ENCODE data around the gene HTRA3. TPM values are rescaled to one million over a fixed set of nuclear protein-coding genes. Genes with fewer than 3 reads are reported as not detected.

HTRA3 gene
- total RNA-seq, 1 donor from 2014 or later, result not detected

DNA sequence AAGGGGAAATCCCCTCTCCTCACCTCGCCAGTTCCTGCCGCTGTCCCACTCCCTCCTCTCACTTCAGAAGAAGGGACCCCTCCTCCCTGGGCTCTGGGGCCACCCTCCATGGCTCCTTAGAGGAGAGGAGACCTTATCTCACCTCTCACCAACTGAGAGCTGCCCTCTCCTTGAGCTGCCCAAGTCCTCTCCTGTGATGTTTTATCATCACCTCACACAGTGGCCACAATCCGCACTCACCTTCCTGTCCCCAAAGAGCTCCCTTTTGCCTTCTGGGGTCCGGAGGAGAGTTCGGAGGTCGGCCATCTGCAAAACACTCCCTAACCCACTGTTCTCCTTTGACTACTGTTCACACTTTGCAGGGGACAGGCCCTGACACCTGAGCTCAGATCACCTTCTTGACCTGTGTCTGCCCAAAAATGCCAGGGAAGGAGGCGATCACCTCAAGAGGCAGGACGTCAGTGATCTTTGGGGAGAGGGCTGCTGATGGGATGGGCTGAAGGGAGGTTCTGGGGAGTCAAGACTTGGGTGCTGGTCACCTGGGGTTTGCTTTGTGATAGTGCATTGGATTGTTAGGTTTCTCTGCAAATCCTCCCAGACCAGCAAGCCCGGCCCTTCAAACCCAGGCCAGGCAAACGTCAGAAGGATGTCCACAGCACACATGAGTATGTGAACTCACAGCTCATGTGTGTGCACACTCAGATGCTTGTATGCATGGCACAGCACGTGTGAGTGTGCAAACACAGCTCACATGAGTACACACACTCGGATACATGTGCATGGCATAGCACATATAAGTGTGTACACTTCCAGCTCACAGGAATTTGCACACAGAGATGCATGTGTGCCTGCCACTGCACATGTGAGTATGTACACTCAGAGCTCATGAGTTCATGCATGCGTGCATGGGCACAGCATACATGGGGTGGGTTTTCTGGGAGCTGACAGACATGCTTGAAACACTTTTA lies 41.8 kb downstream of the HTRA3 start:
- no peak overlapping the region for H3K4me3 Mint-ChIP-seq
- H3K36me3 Mint-ChIP-seq (ENCODE audit: low read depth), result no peaks in the 10 kb centered on the region
- intact Hi-C loops (cut with micrococcal nuclease), result no loop called here
- H3K27ac Mint-ChIP-seq, result no peak overlapping the region
- DNase-seq, result no peak
- H3K27me3 Mint-ChIP-seq, result peaks cover 2% of the 10 kb centered on the region
- H3K9me3 Mint-ChIP-seq, result no peaks in the 10 kb centered on the region
- no peaks in the 10 kb centered on the region for H3K4me1 Mint-ChIP-seq

DNA sequence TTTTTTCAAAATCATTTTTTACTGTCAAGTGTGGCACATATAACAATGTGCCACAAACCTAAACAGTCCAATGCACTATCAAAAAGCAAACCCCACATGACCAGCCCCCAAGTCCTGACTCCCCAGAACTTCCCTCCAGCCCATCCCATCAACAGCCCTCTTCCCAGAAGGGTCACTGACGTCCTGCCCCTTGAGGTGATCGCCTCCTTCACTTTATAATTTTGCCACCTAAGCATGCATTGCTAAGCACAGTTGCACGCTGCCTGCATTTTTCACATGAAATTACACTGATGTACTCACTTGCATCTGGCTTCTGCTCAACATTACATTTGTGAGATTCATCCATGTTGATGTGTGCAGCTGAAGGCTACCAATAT lies 42.5 kb downstream of the HTRA3 start:
- H3K4me1 Mint-ChIP-seq, result no peaks in the 10 kb centered on the region
- H3K9me3 Mint-ChIP-seq, result no peaks in the 10 kb centered on the region
- H3K4me3 Mint-ChIP-seq, result no peak overlapping the region
- intact Hi-C loops (cut with micrococcal nuclease), result no loop called here
- no peaks in the 10 kb centered on the region for H3K36me3 Mint-ChIP-seq (ENCODE audit: low read depth)
- H3K27ac Mint-ChIP-seq, result no peak overlapping the region
- peaks cover 2% of the 10 kb centered on the region for H3K27me3 Mint-ChIP-seq
- DNase-seq, result no peak

- no peaks in the 10 kb centered on the region for H3K4me1 Mint-ChIP-seq
- DNase-seq, result no peak
- intact Hi-C loops (cut with micrococcal nuclease), result no loop called here
- no peaks in the 10 kb centered on the region for H3K36me3 Mint-ChIP-seq (ENCODE audit: low read depth)
- H3K4me3 Mint-ChIP-seq, result no peak overlapping the region
- peaks cover 2% of the 10 kb centered on the region for H3K27me3 Mint-ChIP-seq
- H3K9me3 Mint-ChIP-seq, result no peaks in the 10 kb centered on the region
- no peak overlapping the region for H3K27ac Mint-ChIP-seq
These were observed 43.4 kb downstream of the HTRA3 start for GRCh38 chr4:8312976-8313375.

DNA sequence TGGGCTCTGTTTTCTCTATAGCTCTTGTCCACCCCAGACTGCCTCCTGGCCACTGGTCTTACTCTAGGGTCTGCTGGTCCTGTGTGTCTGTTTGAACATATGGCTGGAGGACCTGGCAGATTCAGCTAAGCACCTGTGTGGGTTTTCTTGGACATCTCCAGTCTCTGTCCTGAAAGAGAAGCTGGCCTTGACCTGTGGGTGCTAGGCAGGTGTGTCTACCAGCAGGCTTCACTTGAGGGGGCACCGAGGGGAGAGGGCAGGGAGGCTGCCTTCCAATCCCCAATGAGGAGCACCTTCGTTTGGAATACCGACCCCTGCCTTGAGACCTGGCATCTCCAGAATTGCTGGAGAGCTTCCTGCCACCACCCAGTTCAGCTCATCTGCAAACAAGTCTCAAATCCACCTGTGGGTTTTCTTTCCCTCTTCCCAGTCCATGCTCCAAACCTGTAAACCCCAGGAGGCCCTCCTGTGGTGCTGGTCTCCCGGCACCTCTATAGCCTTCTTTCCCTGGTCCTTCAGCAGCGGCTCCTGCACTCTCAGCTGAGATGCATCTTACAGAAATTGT lies 45.2 kb downstream of the HTRA3 start:
- intact Hi-C loops (cut with micrococcal nuclease), result no loop called here
- H3K27ac Mint-ChIP-seq, result no peak overlapping the region
- no peaks in the 10 kb centered on the region for H3K4me1 Mint-ChIP-seq
- no peak overlapping the region for H3K4me3 Mint-ChIP-seq
- no peaks in the 10 kb centered on the region for H3K9me3 Mint-ChIP-seq
- H3K27me3 Mint-ChIP-seq, result peaks cover 2% of the 10 kb centered on the region
- no peaks in the 10 kb centered on the region for H3K36me3 Mint-ChIP-seq (ENCODE audit: low read depth)
- no peak for DNase-seq

DNA sequence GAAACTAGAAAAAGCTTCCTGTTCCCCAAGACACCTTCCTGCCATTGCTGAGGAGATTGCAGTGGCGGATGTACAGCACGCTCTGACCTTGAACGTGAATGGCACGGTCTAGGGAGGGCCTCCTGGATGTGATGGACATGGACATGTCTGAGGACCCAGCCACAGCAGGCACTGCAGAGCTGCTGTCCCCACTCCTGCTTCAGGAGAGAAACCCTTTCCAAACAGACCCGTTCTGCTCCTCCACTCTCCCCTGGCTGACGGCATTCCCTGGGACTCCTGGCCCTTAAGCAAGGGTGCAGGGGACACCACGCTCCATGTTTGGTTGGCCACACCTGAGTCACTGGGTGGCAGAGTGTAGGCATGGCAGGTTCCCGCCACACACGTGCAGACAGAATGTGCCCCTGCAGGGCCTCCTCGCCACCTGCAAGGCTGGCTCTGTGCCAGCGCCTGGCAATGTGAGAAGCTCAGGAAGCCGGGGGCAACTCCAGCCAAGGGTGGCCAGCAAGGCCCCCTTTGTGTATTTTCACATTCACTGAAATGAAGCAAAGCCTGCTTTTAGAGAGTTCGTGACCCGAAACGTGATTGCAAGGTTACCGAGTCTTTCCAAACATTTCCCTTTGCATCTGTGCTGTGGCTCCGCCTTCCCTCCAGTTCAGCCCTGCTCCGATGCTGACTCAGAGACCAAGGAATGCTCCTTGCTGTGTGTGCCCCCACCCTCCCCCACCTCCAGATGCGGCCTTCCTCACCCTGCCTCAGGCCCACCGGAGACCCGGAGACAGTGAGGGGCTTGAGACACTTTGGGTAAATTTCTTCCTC lies 46.1 kb downstream of the HTRA3 start:
- H3K36me3 Mint-ChIP-seq (ENCODE audit: low read depth), result no peaks in the 10 kb centered on the region
- H3K27me3 Mint-ChIP-seq, result peaks cover 2% of the 10 kb centered on the region
- no peak overlapping the region for H3K27ac Mint-ChIP-seq
- H3K9me3 Mint-ChIP-seq, result no peaks in the 10 kb centered on the region
- no peak overlapping the region for H3K4me3 Mint-ChIP-seq
- H3K4me1 Mint-ChIP-seq, result no peaks in the 10 kb centered on the region
- intact Hi-C loops (cut with micrococcal nuclease), result no loop called here
- DNase-seq, result no peak

GRCh38 chr4:8316251-8316771 lies 46.8 kb downstream of the HTRA3 start:
- intact Hi-C loops (cut with micrococcal nuclease), result no loop called here
- no peak for DNase-seq
- H3K27ac Mint-ChIP-seq, result no peak overlapping the region

DNA sequence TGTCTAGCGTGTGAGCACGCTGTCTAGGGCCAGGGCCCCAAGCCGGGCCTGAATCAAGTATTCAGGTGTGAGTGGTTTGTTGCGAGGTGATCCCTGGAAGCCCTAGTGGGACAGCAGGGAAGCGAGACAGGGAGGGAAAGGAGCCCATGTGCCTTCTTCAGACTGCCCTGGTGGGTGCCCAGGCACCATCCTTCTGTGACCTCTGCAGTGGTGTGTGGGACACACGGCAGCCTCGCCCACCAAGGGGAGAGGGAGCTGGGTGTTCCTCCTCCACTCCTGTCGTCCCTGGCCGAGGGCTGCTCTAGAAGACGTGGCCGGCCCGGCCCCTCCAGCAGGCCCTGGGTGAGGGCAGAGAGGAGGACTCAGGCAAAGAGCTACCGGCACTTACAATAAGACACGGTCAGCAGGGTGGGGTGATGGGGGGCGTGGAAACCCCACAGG lies 47.4 kb downstream of the HTRA3 start:
- Mint-ChIP-seq H3K27me3 (peaks cover 2% of the 10 kb centered on the region), H3K4me3 (no peak overlapping the region), H3K27ac (no peak overlapping the region), H3K9me3 (no peaks in the 10 kb centered on the region), H3K4me1 (no peaks in the 10 kb centered on the region), H3K36me3 (ENCODE audit: low read depth) (no peaks in the 10 kb centered on the region)
- intact Hi-C loops (cut with micrococcal nuclease), result no loop called here
- no peak for DNase-seq

More at GRCh38 chr4:8316251-8316771, 46.8 kb downstream of the HTRA3 start:
- H3K36me3 Mint-ChIP-seq (ENCODE audit: low read depth), result no peaks in the 10 kb centered on the region
- no peaks in the 10 kb centered on the region for H3K9me3 Mint-ChIP-seq
- H3K27me3 Mint-ChIP-seq, result peaks cover 2% of the 10 kb centered on the region
- no peaks in the 10 kb centered on the region for H3K4me1 Mint-ChIP-seq
- H3K4me3 Mint-ChIP-seq, result no peak overlapping the region

- Mint-ChIP-seq H3K4me3 (no peak overlapping the region), H3K27me3 (peaks cover 2% of the 10 kb centered on the region), H3K9me3 (no peaks in the 10 kb centered on the region), H3K36me3 (ENCODE audit: low read depth) (no peaks in the 10 kb centered on the region), H3K27ac (no peak overlapping the region), H3K4me1 (no peaks in the 10 kb centered on the region)
- intact Hi-C loops (cut with micrococcal nuclease), result no loop called here
- DNase-seq, result no peak
These were observed 47.9 kb downstream of the HTRA3 start for GRCh38 chr4:8317474-8317873.

- Mint-ChIP-seq H3K9me3 (no peaks in the 10 kb centered on the region), H3K36me3 (ENCODE audit: low read depth) (no peaks in the 10 kb centered on the region), H3K4me3 (no peak overlapping the region), H3K27ac (no peak overlapping the region), H3K27me3 (no peaks in the 10 kb centered on the region), H3K4me1 (no peaks in the 10 kb centered on the region)
- intact Hi-C loops (cut with micrococcal nuclease), result no loop called here
- no peak for DNase-seq
These were observed 49.0 kb downstream of the HTRA3 start for GRCh38 chr4:8318509-8318908.

DNA sequence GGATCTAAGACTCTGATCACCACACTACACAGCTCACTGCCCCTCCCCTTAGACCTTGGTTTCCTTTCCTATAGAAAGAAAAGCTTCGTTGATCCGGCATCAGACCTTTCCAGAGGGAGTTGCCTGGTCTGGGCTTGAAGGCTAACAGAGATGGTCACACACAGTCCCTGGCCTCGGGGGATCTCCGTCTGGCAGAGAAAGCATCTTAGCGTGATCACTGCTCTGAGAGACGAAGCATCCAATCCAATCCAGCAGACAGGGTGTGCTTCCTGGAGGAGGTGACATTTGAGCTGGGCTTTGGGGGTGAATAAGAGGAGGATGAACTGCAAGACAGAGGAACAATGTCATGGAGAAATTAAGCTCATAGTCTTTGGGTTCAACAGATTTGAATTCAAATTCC lies 49.5 kb downstream of the HTRA3 start:
- no peak for DNase-seq
- Mint-ChIP-seq H3K27me3 (no peaks in the 10 kb centered on the region), H3K9me3 (no peaks in the 10 kb centered on the region), H3K4me1 (no peaks in the 10 kb centered on the region), H3K36me3 (ENCODE audit: low read depth) (no peaks in the 10 kb centered on the region), H3K27ac (no peak overlapping the region), H3K4me3 (no peak overlapping the region)
- intact Hi-C loops (cut with micrococcal nuclease), result no loop called here

DNA sequence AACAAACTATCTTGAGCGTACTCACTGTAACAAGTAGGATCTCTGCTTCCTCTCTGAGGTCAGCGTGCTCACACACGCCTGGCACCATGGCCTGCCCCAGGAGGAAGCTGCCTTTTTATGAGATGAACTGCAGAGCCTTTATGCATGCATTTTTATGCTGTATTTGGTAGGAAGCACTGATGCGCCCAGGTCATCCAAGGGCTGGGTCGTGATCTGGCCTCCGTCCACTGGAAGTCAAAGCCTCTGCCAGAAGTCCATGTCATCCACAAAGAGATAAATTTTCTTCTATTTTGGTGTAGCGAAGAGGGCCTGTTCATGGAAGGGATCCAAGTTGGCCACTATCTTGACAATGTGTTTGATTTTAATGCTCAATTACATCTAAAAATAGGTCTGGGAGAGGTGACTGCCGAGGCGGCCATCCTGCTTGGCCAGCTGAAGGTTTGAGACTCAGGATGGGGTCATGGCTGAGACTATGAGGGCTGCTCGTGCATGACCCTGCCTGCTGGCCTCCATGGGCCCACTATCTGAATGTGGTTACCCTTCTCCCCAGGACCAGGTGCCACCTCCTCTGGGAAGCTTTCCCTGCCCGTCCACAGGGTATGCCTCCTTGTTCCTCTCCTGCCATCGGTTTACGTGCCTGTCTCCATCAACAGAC lies 50.3 kb downstream of the HTRA3 start:
- Mint-ChIP-seq H3K27me3 (no peaks in the 10 kb centered on the region), H3K36me3 (ENCODE audit: low read depth) (no peaks in the 10 kb centered on the region), H3K4me3 (no peak overlapping the region), H3K9me3 (no peaks in the 10 kb centered on the region), H3K27ac (no peak overlapping the region), H3K4me1 (no peaks in the 10 kb centered on the region)
- intact Hi-C loops (cut with micrococcal nuclease), result no loop called here
- DNase-seq, result no peak

DNA sequence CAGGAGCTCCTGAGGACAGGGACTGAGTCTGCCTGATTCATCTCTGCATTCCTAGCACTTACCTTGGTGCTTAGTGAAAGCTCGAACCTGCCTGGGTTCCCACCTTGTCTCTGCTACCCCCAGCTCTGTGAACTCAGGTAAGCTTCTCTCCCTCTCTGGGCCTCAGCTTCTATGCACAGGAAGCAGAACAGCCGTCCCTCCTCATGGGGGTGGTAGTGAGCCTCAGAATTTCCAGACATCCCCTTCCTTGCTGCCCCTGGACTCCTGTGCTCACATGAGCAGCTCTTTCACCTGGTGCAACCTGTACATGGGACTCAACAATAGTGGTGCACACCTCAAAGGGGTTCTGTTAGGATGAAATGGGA lies 50.8 kb downstream of the HTRA3 start:
- intact Hi-C loops (cut with micrococcal nuclease), result no loop called here
- no peak for DNase-seq
- H3K9me3 Mint-ChIP-seq, result no peaks in the 10 kb centered on the region
- no peaks in the 10 kb centered on the region for H3K4me1 Mint-ChIP-seq
- H3K27me3 Mint-ChIP-seq, result no peaks in the 10 kb centered on the region
- H3K27ac Mint-ChIP-seq, result no peak overlapping the region
- H3K36me3 Mint-ChIP-seq (ENCODE audit: low read depth), result no peaks in the 10 kb centered on the region
- no peak overlapping the region for H3K4me3 Mint-ChIP-seq

- H3K27ac Mint-ChIP-seq, result no peak overlapping the region
These were observed 51.7 kb downstream of the HTRA3 start for GRCh38 chr4:8321220-8321619.

More at GRCh38 chr4:8321220-8321619, 51.7 kb downstream of the HTRA3 start:
- no peak for DNase-seq
- no peaks in the 10 kb centered on the region for H3K9me3 Mint-ChIP-seq
- intact Hi-C loops (cut with micrococcal nuclease), result no loop called here
- no peaks in the 10 kb centered on the region for H3K4me1 Mint-ChIP-seq
- no peak overlapping the region for H3K4me3 Mint-ChIP-seq
- H3K27me3 Mint-ChIP-seq, result no peaks in the 10 kb centered on the region
- no peaks in the 10 kb centered on the region for H3K36me3 Mint-ChIP-seq (ENCODE audit: low read depth)

Data from activated CD4-positive, alpha-beta T cell treated with anti-CD3 and anti-CD28 coated beads, Interleukin-2, amount 10 ng/mL, durations not matched to agents 24 days and 14 days (primary cell).